Measurements from ENCODE around the gene LHX4. TPM values are rescaled to one million over a fixed set of nuclear protein-coding genes. Genes with fewer than 3 reads are reported as not detected.

LHX4 gene
- total and polyA plus RNA-seq, 9 of the 15 experiments (the other 6 are each of a cell fraction or from before 2014, with no cell fraction given), result 0.01 to 0.11 (median 0.07) TPM; not detected in 5

- TF ChIP-seq MGA (IDR thresholded peaks at IDR 0.05), result no peak
- no peak for TF ChIP-seq CBFA2T2 (conservative IDR thresholded peaks at IDR 0.05)
- TF ChIP-seq BMI1 (IDR thresholded peaks at IDR 0.05; ENCODE audit: low read length), result peak; percentile 63; the same call in 1 of the 2 replicates
Measured at GRCh38 chr1:180237869-180238476, 7.9 kb downstream of the LHX4 start (continued).

All from K562 (cell line).